ENCODE measurements around the gene FBXO42.
"Not testable (repeated sequence)": the region's sequence is repeated elsewhere in the genome, so short reads cannot be mapped to it uniquely, and the experiment has no call there.

Gene FBXO42

GRCh38 chr1:16258591-16259135 lies 93.6 kb downstream of the FBXO42 start:
- no peak for DNase-seq

DNA sequence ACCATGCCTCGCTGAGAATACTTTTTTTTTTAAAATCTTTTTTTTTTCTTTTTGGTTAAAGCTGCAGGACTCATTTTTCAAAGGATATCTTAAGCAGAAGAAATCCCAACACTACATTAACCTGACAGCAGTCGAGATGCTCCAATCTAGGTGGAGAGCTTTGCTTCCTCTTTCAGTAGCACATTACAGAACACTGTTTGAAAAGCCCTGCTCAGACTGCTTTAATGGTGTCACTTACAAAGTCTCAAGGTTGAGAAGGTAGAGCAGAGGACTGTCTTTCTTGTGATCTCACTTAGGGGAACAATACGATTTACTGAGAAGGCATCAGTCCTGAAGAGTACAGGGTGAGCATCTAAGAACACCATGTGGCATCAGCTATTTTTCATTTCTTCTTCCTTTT lies 94.3 kb downstream of the FBXO42 start:
- DNase-seq, result no peak

- not testable (repeated sequence) for DNase-seq
These were observed 94.7 kb downstream of the FBXO42 start for GRCh38 chr1:16257556-16257955.

DNA sequence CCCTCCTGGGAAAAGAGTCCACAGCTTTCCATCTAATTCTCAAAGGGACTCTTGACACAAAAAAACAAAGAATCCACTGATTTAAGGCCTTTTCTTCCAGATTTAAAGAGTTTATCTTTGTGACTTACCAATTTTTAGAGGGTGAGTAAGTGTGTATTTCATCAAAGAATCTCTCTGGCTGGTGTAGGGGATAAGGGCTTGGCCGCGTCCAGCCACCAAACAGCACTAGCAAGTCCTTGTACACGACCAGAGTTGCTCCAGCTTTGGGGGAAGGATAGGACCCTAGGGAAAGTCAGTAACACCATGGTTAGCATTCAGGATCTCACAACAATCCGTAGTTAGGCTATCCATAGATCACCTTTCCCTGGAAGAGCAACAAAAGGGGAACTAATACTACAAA lies 95.8 kb downstream of the FBXO42 start:
- no peak for DNase-seq

GRCh38 chr1:16254263-16254928 lies 97.9 kb downstream of the FBXO42 start:
- DNase-seq, result no peak

DNA sequence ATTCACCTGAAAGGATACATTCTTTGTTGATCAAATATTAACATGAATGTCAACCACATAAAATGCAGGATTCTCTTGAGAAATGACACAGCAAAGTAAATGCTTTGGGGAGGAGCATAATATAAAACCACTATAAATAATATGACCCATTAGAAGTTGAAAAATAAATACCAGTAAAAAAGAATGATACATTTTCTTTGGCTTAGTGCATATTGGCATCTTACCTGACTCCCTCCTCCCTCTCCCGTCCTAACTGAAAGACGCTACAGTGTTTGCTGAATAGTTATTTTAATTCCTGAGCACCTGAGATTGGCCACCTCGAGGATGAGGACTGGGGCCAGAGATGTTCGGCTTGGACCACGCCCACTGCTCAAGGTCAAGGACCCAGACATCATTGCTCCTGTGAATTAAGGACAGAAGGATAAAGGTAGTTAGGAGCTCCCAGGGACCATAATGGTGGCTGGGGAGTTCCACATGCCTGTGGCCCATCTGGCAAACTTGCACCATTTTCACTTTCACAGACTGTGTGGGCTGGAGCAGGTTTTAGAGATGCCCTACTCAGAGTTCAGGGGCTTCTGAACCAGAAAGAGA lies 98.9 kb downstream of the FBXO42 start:
- DNase-seq, result no peak

DNA sequence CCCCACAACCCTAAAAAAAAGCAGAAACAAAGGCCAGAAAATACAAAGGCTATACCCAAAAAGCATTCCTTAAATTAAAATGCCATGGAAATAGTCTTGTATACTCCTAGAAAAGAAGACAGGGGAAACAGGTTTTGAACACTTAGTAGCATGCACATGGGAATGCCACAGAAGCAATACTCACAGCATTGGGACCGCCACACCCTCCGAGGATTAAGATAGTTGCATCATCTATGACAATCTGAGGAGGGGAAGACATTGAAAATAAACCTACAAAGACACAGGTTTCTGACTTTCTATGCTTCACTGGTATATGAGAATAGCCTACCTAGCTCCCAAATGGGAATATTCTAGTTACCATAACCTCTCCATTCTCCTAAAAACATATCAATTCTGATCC lies 99.4 kb downstream of the FBXO42 start:
- DNase-seq, result no peak

GRCh38 chr1:16251381-16251780 lies 100.9 kb downstream of the FBXO42 start:
- no peak for DNase-seq

DNA sequence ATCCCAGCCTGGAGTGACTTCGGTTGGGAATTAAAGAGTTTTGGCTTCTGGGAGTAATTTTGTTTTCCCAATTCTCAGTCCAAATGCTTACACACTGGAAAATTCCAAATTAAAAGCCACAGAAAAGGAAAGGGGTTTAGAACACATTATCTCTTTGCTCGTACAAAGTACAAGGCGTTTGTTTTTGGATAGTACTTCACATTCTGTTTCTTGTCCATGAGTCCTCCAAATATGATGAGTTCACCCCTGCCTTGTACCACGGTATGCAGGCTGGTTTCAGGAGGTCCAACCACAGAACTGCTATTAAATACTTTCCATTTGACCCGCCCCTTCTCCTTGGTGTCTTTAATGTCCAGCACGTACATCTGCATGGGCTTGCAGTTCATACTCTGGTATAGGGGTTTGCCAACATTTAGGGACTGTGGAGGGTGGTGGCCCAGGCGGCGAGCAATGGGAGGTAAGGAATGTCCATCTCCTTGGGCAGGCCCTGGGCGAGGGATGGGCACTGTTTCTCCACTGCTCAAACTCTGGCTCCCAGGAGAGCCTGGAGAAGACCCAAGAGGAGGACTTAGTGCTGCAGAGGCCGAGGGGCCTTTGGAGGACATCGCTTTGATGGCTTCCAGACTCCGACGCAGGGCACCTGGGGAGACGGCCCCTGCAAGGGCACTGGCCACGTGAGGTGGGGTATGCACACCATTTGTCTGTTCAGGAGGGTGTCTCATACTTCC lies 101.6 kb downstream of the FBXO42 start:
- DNase-seq, result no peak

DNA sequence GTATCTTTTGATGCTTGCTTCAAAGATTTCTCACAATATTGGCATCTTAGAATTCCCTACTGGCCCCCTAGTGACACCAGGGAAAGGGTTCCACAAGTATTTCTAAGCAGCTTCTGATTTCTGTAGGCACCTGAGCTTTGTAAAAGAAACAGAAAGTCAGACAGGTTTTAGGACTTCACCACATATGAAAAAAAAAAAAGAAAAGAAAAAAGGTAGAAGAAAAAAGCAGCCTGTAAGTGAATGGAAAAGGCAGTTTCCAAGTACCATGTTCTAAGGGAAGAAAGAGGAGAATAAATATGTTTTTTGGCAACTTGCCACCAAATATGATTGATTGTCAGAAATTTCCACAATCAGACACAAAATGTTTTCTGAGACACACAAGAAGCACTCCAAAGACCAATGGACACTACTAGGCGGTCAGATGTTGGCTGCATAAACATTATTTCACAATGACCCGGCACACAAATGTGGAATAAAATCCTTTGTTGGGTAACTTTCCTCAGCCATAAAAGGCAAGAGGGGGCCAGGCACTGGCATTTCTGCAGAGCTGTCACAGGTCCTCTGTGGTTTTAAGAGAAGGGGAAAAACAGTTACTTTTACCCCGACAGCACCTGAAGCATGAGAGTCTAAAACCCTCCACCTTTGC lies 102.6 kb downstream of the FBXO42 start:
- DNase-seq, result peak in 1 of 2 experiments; percentile 19

- no peak for DNase-seq
These were observed 103.4 kb downstream of the FBXO42 start for GRCh38 chr1:16248603-16249516.

DNA sequence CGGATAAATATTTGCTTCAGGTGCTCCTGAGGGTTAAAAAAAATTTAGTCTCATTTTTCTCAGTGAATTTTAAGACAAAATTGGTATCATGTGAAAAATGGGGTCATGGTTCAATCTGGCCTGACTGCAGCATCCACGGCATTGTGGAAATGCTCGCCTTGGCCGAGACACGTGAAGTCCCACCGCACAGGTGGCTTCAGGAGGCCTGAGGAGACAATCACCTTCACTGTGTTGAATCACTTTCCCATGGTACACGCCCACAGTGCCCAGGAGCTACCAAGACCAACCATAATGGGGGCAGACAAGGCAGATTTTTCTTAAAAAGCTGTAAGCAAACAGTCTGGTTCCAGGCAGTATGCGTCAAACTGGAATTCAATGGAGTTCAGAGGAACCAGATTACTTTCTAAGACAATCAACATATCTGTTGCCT lies 104.3 kb downstream of the FBXO42 start:
- no peak for DNase-seq

DNA sequence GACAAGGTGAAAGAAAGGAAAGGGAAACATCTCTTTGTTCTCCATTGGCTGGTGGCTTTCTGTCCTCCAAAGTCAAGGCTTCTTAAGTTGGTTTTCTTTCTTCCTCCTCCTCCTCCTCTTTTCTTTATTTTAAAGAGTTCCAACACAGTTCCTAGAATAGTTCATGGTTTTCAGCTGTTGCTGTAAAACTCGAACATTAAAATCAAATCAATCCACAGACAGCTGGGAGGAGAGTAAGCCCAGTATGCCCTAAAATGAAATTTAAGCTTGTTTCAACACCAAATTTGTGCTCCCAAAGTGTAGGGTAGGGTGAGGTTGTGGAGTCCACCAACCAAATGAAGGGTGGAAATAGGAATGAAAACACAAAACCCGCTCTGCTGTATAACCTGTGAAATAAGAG lies 104.8 kb downstream of the FBXO42 start:
- DNase-seq, result no peak

DNA sequence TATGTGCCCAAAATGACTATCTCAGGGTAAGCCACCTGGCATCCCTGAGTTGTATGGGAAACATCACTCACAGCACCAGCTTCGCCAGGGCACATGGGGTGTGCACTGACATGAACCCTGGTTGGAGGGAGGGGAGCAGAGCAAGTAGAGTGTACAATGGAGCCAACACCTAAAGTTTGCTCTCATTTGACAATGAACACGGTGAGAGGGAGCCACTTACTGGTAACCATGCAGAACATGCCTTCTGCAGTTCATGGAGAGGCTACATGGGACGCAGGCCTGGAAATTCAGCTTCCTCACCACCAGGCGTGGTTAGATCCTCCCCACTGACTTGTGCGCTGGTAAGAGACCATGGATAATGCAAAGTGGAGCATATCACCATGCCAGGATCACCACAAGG lies 105.3 kb downstream of the FBXO42 start:
- no peak for DNase-seq

DNA sequence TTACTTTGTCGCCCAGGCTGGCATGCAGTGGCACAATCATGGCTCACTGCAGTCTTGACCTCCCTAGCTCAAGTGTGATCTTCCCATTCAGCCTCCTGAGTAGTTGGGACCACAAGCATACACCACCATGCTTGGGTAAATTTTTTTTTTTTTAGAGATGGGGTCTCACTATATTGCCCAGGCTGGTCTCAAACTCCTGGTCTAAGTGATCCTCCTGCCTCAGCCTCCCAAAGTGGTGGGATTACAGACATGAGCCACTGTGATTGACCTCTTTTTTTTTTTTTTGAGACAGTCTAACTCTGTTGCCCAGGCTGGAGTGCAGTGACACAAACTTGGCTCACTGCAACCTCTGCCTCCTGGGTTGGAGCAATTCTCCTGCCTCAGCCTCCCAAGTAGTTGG lies 106.0 kb downstream of the FBXO42 start:
- not testable (repeated sequence) for DNase-seq

- no peak for DNase-seq
These were observed 106.6 kb downstream of the FBXO42 start for GRCh38 chr1:16245476-16246196.

DNA sequence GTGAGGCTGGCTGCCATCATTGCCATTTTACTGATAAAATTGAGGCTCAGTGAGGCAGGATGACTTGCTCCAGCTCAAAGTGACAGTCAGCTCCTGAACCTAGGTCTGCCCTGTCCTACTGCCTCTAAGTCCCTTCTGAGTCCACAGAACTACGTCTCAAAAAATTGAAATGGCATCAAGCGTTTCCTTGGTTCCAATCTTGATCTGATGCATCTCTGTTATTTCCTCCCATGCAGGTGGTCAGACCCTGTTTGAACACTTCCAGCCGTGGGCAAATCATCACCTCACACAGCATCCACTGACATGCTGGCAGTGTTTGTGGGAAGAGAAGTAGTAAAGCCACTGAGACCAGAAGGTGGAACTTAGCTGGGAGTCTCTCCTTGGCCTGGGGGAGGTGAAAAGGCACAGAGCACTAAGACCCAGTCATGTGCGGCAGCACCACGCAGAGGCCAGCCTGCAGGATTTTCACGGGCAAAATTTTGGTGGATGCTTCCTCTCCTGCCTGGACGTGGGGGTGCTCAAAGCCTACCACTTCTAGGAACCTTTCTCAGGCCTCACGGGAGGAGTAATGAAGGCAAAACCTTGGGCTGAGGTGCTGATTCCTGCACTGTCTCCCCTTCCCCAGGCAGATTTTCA lies 107.5 kb downstream of the FBXO42 start:
- no peak for DNase-seq

GRCh38 chr1:16243936-16244649 lies 108.2 kb downstream of the FBXO42 start:
- DNase-seq, result peak; percentile 67 to 71

DNA sequence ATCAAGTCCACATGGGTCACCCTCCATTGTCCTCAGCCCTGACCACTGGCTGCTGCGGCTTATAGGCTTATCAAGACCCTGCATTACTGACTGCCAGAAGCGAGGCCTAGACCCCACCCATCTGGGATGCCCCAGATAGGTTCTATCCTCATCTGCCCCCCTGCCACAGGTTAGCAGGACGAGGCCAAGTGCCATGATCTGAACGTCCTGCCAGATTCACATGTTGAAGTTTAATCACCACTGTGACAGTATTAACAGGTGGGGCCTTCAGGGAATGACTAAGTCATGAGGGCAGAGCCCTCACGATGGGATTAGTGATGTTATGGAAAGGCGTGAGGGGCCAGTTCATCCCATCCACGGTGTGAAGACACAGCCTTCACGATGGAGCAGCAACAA lies 109.1 kb downstream of the FBXO42 start:
- DNase-seq, result no peak

DNA sequence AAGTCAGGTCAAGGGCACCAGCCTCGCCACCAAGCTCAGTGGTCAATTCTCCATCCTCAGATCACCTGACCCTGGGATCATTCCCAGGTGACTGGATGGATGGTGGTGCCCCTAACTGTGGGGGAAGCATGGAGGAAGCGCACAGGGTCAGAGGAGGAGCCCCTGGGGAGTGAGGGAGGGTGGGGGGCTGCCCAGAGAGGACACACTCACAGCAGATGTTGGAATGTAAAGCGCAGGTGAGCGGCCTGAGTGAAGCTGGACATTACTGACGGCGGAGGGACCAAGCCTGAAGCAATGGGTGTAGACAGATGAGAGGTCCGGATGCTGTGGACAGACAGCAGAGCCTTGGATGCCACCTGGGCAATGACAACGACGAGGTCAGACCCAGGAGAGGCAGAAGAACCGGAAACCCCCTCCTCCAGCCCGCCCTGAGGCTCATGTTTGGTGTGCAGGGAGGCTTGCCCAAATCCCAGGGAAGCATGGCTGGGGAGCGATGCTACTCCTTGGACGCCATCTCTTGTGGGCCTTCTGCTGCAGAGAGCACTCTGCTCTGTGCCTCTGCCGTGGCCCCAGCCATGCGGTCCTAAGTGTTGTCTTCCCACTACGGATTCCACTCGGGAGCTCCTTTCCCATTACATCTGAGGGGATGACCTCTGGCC lies 109.6 kb downstream of the FBXO42 start:
- DNase-seq, result no peak

All from AML-193 (cell line).